Right atrium auricular region (tissue), 2 donors: ENCODE data around the gene WDR18. TPM values are rescaled to one million over a fixed set of nuclear protein-coding genes. Genes with fewer than 3 reads are reported as not detected.

Experiments used
- DNase-seq: peaks from one replicate; pipeline ENCODE4 v3.0.0-alpha.2; 2019; ENCODE audit warnings: low spot score
- H3K27ac ChIP-seq, 2 donors: fragments of 200-600 bp; sonication (generic); 1 replicate in 1 of 2; 2 replicates in 1 of 2; pipeline ENCODE4 v1.5.1; 2016 to 2019
- H3K27me3 ChIP-seq, 2 donors: fragments of 200-600 bp; sonication (generic); one replicate each; pipeline versions ENCODE4 v1.5.1 to v1.6.0; 2017 to 2019
- H3K36me3 ChIP-seq: fragments of 200-600 bp; sonication (generic); one replicate; pipeline ENCODE4 v1.5.1; 2016
- H3K4me1 ChIP-seq, 2 donors: fragments of 200-600 bp; sonication (generic); one replicate each; pipeline versions ENCODE4 v1.5.1 to v1.6.0; 2017 to 2019
- H3K4me3 ChIP-seq, 2 donors: fragments of 200-600 bp; sonication (generic); 1 replicate in 1 of 2; 2 replicates in 1 of 2; pipeline ENCODE4 v1.5.1; 2017 to 2019; ENCODE audit warnings: mild to moderate bottlenecking in 1 of 2, moderate library complexity in 1 of 2
- H3K9me3 ChIP-seq, 2 donors: fragments of 200-600 bp; sonication (generic); one replicate each; pipeline ENCODE4 v1.5.1; 2019
- total RNA-seq, 2 donors: library from RNA; depleted of rRNA; stranded (reverse); fragments of >200 nt; gene quantifications; one replicate each; pipeline ENCODE4 v1.1.0, GENCODE V29; 2016
- TF ChIP-seq, protein P1 (sequence below), 2 donors: fragments of 200-600 bp; sonication (generic); IDR thresholded peaks; one replicate each; pipeline ENCODE4 v1.5.1; 2019; ENCODE audit warnings: antibody characterized with exemption in 2 of 2

Gene WDR18
- total RNA-seq, 2 donors from 2014 or later = 13.3 to 24.9 TPM

DNA sequence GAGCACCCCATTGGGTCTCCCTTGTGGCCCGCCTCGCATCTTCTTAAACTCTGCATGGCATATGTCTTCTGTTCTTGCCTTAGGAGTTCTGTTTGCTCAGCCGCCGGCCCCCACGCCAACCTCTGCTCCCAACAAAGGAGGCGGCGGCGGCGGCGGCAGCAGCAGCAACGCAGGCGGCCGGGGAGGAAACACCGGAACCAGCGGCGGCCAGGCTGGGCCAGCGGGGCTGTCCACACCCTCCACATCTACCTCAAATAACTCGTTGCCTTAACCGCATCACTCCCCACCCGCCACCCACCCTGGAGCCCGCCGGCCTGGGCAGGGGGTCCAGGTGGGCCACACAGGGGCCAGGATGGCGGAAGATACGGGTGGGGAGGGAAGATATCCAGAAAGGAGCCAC lies 12.3 kb upstream of the WDR18 start:
- TF ChIP-seq, protein P1, sequence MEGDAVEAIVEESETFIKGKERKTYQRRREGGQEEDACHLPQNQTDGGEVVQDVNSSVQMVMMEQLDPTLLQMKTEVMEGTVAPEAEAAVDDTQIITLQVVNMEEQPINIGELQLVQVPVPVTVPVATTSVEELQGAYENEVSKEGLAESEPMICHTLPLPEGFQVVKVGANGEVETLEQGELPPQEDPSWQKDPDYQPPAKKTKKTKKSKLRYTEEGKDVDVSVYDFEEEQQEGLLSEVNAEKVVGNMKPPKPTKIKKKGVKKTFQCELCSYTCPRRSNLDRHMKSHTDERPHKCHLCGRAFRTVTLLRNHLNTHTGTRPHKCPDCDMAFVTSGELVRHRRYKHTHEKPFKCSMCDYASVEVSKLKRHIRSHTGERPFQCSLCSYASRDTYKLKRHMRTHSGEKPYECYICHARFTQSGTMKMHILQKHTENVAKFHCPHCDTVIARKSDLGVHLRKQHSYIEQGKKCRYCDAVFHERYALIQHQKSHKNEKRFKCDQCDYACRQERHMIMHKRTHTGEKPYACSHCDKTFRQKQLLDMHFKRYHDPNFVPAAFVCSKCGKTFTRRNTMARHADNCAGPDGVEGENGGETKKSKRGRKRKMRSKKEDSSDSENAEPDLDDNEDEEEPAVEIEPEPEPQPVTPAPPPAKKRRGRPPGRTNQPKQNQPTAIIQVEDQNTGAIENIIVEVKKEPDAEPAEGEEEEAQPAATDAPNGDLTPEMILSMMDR (IDR thresholded peaks at IDR 0.05) = no peak
- Histone ChIP-seq H3K4me1 (no peaks in the 10 kb centered on the region), H3K4me3 (no peak overlapping the region), H3K9me3 (peaks cover 0 to 7% of the 10 kb centered on the region in 2 donors), H3K27ac (no peak overlapping the region), H3K27me3 (no peaks in the 10 kb centered on the region), H3K36me3 (peaks cover 33% of the 10 kb centered on the region)
- DNase-seq = no peak

DNA sequence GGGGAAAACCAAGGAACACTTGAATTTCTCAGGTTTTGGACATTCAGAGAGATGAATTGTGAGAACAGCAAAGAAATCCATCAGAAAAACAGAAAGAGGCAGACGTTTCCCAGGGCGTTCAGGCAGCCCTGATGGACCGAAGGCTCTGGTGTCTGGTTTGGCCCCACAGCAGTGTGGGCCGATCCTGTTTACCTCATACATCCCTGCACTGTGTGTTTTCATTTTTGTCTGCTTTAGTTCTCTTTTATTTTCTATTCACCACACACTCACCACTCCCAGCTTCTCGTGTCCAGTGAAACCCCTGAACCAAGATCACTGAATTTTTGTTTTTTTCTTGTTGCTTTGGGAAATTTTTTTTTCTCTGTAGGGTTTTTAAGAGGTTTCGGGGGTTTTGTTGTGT lies 11.9 kb upstream of the WDR18 start:
- Histone ChIP-seq H3K36me3 (peaks cover 28% of the 10 kb centered on the region), H3K4me3 (no peak overlapping the region), H3K27ac (no peak overlapping the region), H3K9me3 (peaks cover 0 to 7% of the 10 kb centered on the region in 2 donors), H3K4me1 (no peaks in the 10 kb centered on the region), H3K27me3 (no peaks in the 10 kb centered on the region)
- TF ChIP-seq, protein P1 (IDR thresholded peaks at IDR 0.05) = no peak
- DNase-seq = no peak

DNA sequence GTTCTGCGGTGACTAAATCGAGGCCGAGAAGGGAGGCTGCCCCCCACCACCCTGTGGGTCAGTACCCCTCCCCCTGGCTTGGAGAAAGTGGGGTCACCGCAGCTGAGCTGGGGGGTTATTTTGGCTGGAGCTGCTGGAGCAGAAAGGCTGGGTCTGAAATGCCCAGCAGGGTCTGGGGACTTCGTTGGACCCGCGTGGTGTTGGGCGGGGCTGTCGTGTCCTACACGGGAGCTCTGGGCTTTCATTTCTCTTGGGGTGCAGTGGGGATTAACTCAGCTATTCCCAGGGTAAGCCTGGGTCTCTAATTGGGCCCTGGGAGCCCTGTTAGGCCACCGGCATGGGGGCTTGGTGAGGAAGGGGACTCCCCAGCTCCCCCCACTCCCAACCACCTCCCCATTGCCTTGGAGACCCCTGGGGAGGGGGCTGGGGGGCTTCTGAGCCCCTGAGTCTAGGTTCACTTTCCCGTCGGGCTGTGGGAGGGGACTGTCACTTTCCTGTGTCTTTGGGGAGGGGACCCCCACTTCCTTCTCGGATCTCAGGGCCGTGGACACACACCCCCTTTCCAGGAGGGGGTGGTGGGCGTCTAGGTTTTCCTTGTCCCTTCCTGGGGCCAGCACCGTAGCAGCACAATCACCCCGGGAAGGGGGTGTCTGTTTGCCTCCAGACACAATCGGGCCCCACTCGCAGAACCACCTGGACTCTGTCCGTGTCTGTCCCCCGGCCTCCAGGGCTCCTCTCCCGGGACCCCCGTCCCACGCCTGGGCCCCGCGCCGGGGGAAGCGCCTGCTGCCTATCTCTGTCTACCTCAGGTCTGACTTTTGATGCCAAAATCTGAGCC lies 10.2 kb upstream of the WDR18 start:
- no peaks in the 10 kb centered on the region for H3K27me3 ChIP-seq
- peaks cover 0 to 7% of the 10 kb centered on the region in 2 donors for H3K9me3 ChIP-seq
- no peaks in the 10 kb centered on the region for H3K4me1 ChIP-seq
- H3K27ac ChIP-seq = no peak overlapping the region
- TF ChIP-seq, protein P1 (IDR thresholded peaks at IDR 0.05) = no peak
- no peak overlapping the region for H3K4me3 ChIP-seq
- no peak for DNase-seq
- peaks cover 16% of the 10 kb centered on the region for H3K36me3 ChIP-seq

DNA sequence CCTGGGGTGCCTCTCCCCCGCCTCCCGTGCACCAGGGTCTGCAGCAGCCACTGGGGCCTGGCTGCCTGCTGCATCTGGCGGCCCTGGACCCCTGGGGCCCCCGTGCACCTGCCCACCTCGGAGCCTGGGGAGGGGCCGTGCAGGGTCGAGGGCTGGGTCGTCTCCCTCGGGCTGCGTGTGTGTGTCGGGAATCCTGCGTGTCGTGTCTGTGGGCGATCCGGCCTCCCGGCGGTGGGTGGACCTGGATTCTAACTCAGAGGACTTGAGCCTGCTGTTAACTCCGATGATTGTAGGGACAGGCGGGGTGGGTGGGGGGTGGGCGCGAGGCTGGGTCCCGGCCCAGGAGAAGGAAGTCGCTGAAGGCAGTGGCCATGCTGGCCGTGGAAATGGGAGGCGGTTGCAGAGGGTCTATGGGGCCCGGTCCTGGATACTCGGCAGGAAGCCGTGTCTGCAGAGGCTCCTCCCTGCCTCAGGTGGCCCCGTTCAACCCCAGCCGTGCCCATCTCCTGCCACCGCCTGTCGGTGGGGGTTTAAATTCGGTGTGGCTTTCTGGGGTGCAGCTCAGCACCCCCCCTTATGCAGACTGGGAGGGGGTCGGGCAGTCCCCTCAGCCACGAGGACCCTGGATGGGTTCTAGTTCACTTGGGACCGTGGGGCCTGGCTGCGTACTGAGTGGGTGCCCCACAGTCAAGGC lies 9.4 kb upstream of the WDR18 start:
- TF ChIP-seq, protein P1 (IDR thresholded peaks at IDR 0.05) = no peak
- Histone ChIP-seq H3K4me1 (no peaks in the 10 kb centered on the region), H3K27me3 (no peaks in the 10 kb centered on the region), H3K4me3 (no peak overlapping the region), H3K9me3 (peaks cover 0 to 7% of the 10 kb centered on the region in 2 donors), H3K27ac (no peak overlapping the region), H3K36me3 (peaks cover 15% of the 10 kb centered on the region)
- no peak for DNase-seq

DNA sequence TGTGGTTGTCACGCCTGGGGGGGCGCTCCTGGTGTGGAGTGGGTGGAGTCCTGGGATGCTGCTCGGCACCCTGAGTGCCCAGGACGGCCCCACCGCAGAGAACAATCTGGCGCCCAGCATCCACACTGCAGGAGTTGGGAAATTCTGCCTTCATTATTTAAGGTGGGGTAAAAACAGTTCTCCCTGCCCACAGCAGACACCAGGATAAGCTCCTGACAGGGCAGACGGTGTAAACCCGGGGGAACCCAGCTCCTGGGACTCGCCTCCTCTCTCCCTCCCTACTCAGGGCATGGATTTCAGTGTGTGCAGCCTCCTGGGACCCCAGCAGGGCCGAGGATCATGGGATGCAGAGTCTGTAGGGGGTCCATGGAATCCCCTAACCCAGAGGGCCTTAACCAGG lies 7.7 kb upstream of the WDR18 start:
- TF ChIP-seq, protein P1 (IDR thresholded peaks at IDR 0.05) = no peak
- H3K27ac ChIP-seq = no peak overlapping the region
- H3K4me1 ChIP-seq = no peaks in the 10 kb centered on the region
- no peaks in the 10 kb centered on the region for H3K27me3 ChIP-seq
- no peak overlapping the region for H3K4me3 ChIP-seq
- no peak for DNase-seq
- H3K9me3 ChIP-seq = no peaks in the 10 kb centered on the region
- peaks cover 4% of the 10 kb centered on the region for H3K36me3 ChIP-seq
